OCI-LY3 (cell line): Measurements from ENCODE around the gene SORCS3.

Experiments used
- H2AFZ ChIP-seq: fragments of 200-600, 300-600 bp; shearing (Covaris generic); 2 replicates; pipeline ENCODE4 v1.6.0; 2014; ENCODE audit warnings: antibody characterized with exemption, low read depth, low read length
- H3K27ac ChIP-seq: fragments of 200-600, 300-600 bp; sonication (generic); 2 replicates; pipeline ENCODE4 v1.5.1; 2014; ENCODE audit warnings: mild to moderate bottlenecking, low read length, moderate library complexity, mixed read lengths
- H3K27me3 ChIP-seq: fragments of 200-600, 300-600 bp; sonication (generic); 2 replicates; pipeline ENCODE4 v1.6.1; 2014; ENCODE audit warnings: low read depth, low read length, mixed read lengths
- H3K36me3 ChIP-seq: fragments of 200-600, 300-600 bp; sonication (generic); replicated peaks from 2 replicates; pipeline ENCODE3; 2014; ENCODE audit warnings: low read depth, low read length, mixed read lengths
- H3K4me1 ChIP-seq: fragments of 300-600, 200-600 bp; sonication (generic); 2 replicates; pipeline ENCODE4 v1.6.1; 2014; ENCODE audit warnings: low read length, mixed read lengths
- H3K4me2 ChIP-seq: fragments of 200-600, 300-600 bp; sonication (generic); 2 replicates; pipeline ENCODE4 v1.6.1; 2014; ENCODE audit warnings: low read length, mixed read lengths
- H3K4me3 ChIP-seq: fragments of 300-600, 200-600 bp; sonication (generic); 2 replicates; pipeline ENCODE4 v1.5.1; 2014; ENCODE audit warnings: antibody characterized with exemption, mild to moderate bottlenecking, low read length, moderate library complexity
- H3K79me2 ChIP-seq: fragments of 300-600, 200-600 bp; shearing (Covaris generic); 2 replicates; pipeline ENCODE4 v1.6.1; 2014; ENCODE audit warnings: mild to moderate bottlenecking, low read length, mixed read lengths
- H3K9ac ChIP-seq: fragments of 300-600, 200-600 bp; shearing (Covaris generic); 2 replicates; pipeline ENCODE4 v1.6.0; 2014; ENCODE audit warnings: mild to moderate bottlenecking, low read length, moderate library complexity
- H3K9me3 ChIP-seq: fragments of 200-600, 300-600 bp; shearing (Covaris generic); 2 replicates; pipeline ENCODE4 v1.6.1; 2014; ENCODE audit warnings: low read length, mixed read lengths; ENCODE audit not compliant: insufficient read depth
- H4K20me1 ChIP-seq: fragments of 200-600, 300-600 bp; sonication (generic); 2 replicates; pipeline ENCODE4 v1.6.1; 2016; ENCODE audit warnings: low read length, mixed read lengths; ENCODE audit not compliant: insufficient read depth
- EZH2phosphoT487 ChIP-seq: fragments of 200-600 bp; shearing (Covaris generic); IDR thresholded peaks from 2 replicates; pipeline ENCODE4 v1.6.1; 2018; ENCODE audit warnings: antibody characterized with exemption, mixed run types, low read depth
- TF ChIP-seq, protein P1 (sequence below): fragments of 200-600, 300-600 bp; sonication (generic); IDR thresholded peaks from 2 replicates; pipeline ENCODE4 v1.5.1; 2014; ENCODE audit warnings: antibody characterized with exemption, low read length, low read depth

SORCS3 gene

DNA sequence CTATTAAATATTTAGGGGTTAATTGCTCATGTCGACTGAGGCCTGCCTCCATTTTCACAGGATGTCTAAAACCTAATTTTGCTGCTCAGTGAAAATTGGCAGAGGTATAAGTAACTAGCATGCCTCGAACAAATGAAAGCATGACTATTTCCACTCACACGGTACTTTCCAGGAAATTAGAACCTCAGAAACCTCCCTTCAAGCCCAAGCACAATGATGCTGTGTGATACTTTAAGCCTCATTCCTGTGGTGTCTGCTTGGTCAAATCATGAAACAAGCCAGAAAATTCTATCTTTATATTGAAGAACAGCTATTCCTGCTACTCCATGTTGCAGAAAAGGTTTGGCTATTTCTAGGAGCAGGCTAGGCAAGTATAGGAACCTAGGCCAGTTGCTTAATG lies 203.0 kb downstream of the SORCS3 start:
- Histone ChIP-seq H4K20me1 (no peaks in the 10 kb centered on the region), H3K9ac (no peak overlapping the region), H3K79me2 (no peaks in the 10 kb centered on the region), H3K27me3 (no peaks in the 10 kb centered on the region), H3K27ac (no peak overlapping the region), H3K4me1 (no peaks in the 10 kb centered on the region), H3K36me3 (no peaks in the 10 kb centered on the region), H3K4me2 (no peak overlapping the region), H2AFZ (no peak overlapping the region), H3K4me3 (no peak overlapping the region), H3K9me3 (no peaks in the 10 kb centered on the region)
- no peak for TF ChIP-seq EZH2phosphoT487
- TF ChIP-seq, protein P1, sequence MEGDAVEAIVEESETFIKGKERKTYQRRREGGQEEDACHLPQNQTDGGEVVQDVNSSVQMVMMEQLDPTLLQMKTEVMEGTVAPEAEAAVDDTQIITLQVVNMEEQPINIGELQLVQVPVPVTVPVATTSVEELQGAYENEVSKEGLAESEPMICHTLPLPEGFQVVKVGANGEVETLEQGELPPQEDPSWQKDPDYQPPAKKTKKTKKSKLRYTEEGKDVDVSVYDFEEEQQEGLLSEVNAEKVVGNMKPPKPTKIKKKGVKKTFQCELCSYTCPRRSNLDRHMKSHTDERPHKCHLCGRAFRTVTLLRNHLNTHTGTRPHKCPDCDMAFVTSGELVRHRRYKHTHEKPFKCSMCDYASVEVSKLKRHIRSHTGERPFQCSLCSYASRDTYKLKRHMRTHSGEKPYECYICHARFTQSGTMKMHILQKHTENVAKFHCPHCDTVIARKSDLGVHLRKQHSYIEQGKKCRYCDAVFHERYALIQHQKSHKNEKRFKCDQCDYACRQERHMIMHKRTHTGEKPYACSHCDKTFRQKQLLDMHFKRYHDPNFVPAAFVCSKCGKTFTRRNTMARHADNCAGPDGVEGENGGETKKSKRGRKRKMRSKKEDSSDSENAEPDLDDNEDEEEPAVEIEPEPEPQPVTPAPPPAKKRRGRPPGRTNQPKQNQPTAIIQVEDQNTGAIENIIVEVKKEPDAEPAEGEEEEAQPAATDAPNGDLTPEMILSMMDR = no peak

DNA sequence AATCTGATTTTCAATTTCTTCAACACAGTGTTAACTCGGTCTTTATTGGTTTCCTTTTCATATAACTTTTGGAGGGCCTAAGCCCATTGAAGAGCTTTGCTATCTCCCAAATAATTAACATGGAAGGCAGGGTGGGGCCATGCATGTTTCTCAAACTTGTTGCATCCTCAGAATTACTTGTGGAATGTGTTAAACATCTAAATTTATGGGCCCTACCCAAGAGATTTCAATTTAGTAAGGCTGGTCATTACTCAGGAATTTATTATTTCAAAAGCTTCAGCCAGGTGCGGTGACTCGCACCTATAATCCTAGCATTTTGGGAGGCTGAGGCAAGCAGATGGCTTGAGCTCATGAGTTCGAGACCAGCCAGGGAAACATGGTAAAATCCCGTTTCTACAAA lies 208.9 kb downstream of the SORCS3 start:
- Histone ChIP-seq H3K9ac (no peak overlapping the region), H3K4me1 (no peaks in the 10 kb centered on the region), H3K4me3 (no peak overlapping the region), H3K9me3 (no peaks in the 10 kb centered on the region), H3K27ac (no peak overlapping the region), H3K79me2 (no peaks in the 10 kb centered on the region), H2AFZ (no peak overlapping the region), H4K20me1 (no peaks in the 10 kb centered on the region), H3K36me3 (no peaks in the 10 kb centered on the region), H3K27me3 (no peaks in the 10 kb centered on the region), H3K4me2 (no peak overlapping the region)
- TF ChIP-seq, protein P1 = no peak
- no peak for TF ChIP-seq EZH2phosphoT487

DNA sequence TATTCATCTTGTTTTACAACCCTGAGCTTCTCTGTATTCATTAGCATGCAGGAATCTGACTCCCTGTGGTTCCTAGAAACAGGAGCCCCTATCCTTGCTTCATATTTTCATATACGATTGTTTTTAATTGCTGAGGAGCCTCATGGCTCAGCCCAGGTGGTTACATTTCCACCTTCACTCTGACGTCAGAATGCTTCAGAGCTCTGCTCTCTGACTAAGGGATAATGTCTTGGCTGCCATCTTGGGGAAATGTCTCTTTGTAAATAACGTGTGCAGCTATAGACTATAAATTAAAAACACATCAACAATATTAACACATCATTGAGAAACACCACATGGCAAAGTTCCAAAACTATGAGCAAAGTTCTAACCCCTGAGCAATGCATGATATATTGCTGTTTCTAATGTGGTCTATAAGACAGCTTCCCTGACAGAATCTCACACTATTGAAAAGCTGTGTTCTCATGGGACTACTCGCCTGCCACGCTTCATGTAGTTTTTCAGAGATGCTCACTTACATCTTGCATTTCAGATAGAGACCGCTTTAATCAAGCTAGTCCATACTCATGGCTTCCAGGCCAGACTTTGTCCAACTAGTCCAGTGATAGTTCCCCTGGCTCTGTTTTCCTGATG lies 227.0 kb downstream of the SORCS3 start:
- H3K27ac ChIP-seq = no peak overlapping the region

DNA sequence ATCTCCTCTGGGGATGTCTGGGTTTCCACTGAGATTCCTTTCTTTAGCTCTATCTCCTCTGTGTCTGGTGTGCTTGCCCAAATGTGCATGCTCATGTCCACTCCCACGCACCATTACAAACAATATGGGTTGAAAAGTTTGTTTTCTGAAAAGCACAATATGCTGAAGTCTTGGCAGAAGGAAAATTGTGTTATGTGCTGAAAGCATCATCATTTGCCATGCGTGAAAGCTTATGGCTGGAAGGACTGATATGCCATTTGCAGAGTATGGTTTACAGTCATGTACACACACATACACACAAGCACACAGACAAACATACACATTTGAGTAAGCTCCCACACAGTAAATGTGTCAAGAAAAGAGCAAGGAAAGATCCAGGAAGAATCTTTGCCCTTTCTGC lies 231.6 kb downstream of the SORCS3 start:
- Histone ChIP-seq H3K4me2 (no peak overlapping the region), H3K79me2 (no peaks in the 10 kb centered on the region), H3K36me3 (no peaks in the 10 kb centered on the region), H3K4me1 (no peaks in the 10 kb centered on the region), H3K27ac (no peak overlapping the region), H2AFZ (no peak overlapping the region), H4K20me1 (no peaks in the 10 kb centered on the region), H3K9ac (no peak overlapping the region), H3K9me3 (no peaks in the 10 kb centered on the region), H3K27me3 (no peaks in the 10 kb centered on the region), H3K4me3 (no peak overlapping the region)
- TF ChIP-seq, protein P1 = no peak
- no peak for TF ChIP-seq EZH2phosphoT487

More for the DNA sequence above, 227.0 kb downstream of the SORCS3 start:
- no peaks in the 10 kb centered on the region for H4K20me1 ChIP-seq
- H3K4me1 ChIP-seq = no peaks in the 10 kb centered on the region
- H3K36me3 ChIP-seq = no peaks in the 10 kb centered on the region
- H3K4me2 ChIP-seq = no peak overlapping the region
- no peaks in the 10 kb centered on the region for H3K9me3 ChIP-seq
- no peak overlapping the region for H3K9ac ChIP-seq
- no peak overlapping the region for H3K4me3 ChIP-seq
- H3K79me2 ChIP-seq = no peaks in the 10 kb centered on the region
- H3K27me3 ChIP-seq = no peaks in the 10 kb centered on the region; the same call in 1 of the 2 replicates
- H2AFZ ChIP-seq = no peak overlapping the region
- TF ChIP-seq, protein P1 = no peak
- no peak for TF ChIP-seq EZH2phosphoT487
